Hepatocyte (in vitro differentiated cells): ENCODE results near the gene PDK1. TPM values are rescaled to one million over a fixed set of nuclear protein-coding genes. Genes with fewer than 3 reads are reported as not detected.
A peak's percentile ranks its signal among the peaks of the same experiment; 100 is the strongest.

ENCODE experiments used
- DNase-seq: peaks from one replicate; pipeline ENCODE4 v3.0.0-alpha.2; 2016; ENCODE audit warnings: low spot score
- H2AFZ ChIP-seq: fragments of 200-600 bp; sonication (generic); 2 replicates; pipeline ENCODE4 v1.6.0; 2016; ENCODE audit warnings: antibody characterized with exemption, mild to moderate bottlenecking
- H3K27ac ChIP-seq: fragments of 200-600 bp; sonication (generic); 2 replicates; pipeline ENCODE4 v1.5.1; 2016; ENCODE audit warnings: mild to moderate bottlenecking
- H3K27me3 ChIP-seq: fragments of 200-600 bp; sonication (generic); 2 replicates; pipeline ENCODE4 v1.6.1; 2016
- H3K36me3 ChIP-seq: fragments of 200-600 bp; sonication (generic); replicated peaks from 2 replicates; pipeline ENCODE4 v1.5.1; 2016; ENCODE audit warnings: low read depth; ENCODE audit not compliant: insufficient read depth
- H3K4me1 ChIP-seq: fragments of 200-600 bp; sonication (generic); 2 replicates; pipeline ENCODE4 v1.5.1; 2016; ENCODE audit warnings: mild to moderate bottlenecking, moderate library complexity; ENCODE audit not compliant: insufficient read depth
- H3K4me2 ChIP-seq: fragments of 200-600 bp; sonication (generic); 2 replicates; pipeline ENCODE4 v1.6.0; 2016
- H3K4me3 ChIP-seq: fragments of 200-600 bp; sonication (generic); 2 replicates; pipeline ENCODE4 v1.5.1; 2016; ENCODE audit warnings: mild to moderate bottlenecking
- H3K79me2 ChIP-seq: fragments of 200-600 bp; sonication (generic); 2 replicates; pipeline ENCODE4 v1.6.0; 2017; ENCODE audit warnings: mild to moderate bottlenecking
- H3K9me2 ChIP-seq: fragments of 200-600 bp; sonication (generic); replicated peaks from 2 replicates; pipeline ENCODE4 v1.6.0; 2017; ENCODE audit warnings: mild to moderate bottlenecking; ENCODE audit not compliant: insufficient read depth
- H3K9me3 ChIP-seq: fragments of 200-600 bp; sonication (generic); 2 replicates; pipeline ENCODE4 v1.5.1; 2016; ENCODE audit warnings: low read depth, mild to moderate bottlenecking
- H4K20me1 ChIP-seq: fragments of 200-600 bp; sonication (generic); 2 replicates; pipeline ENCODE4 v1.6.0; 2016; ENCODE audit warnings: mild to moderate bottlenecking; ENCODE audit not compliant: insufficient read depth, poor library complexity, severe bottlenecking
- CTCF ChIP-seq: fragments of 200-600 bp; sonication (generic); IDR thresholded peaks from 2 replicates; pipeline ENCODE4 v1.5.1; 2016; ENCODE audit warnings: antibody characterized with exemption, mild to moderate bottlenecking; ENCODE audit not compliant: poor library complexity
- EZH2 ChIP-seq: fragments of 200-600 bp; sonication (generic); IDR thresholded peaks from 2 replicates; pipeline ENCODE4 v1.6.1; 2016; ENCODE audit warnings: antibody characterized with exemption, mild to moderate bottlenecking, borderline replicate concordance
- EZH2phosphoT487 ChIP-seq: fragments of 200-600 bp; sonication (generic); IDR thresholded peaks from one replicate; pipeline ENCODE4 v1.6.1; 2018; ENCODE audit warnings: antibody characterized with exemption, mild to moderate bottlenecking, low read depth, moderate library complexity; ENCODE audit not compliant: unreplicated experiment, severe bottlenecking
- WGBS: methylation state at CpG from one replicate; pipeline ENCODE4 v1.1.6; 2016; ENCODE audit warnings: low lambda C conversion rate; ENCODE audit errors: missing lambda C conversion rate; 5-methylcytosine and 5-hydroxymethylcytosine counted together
- polyA plus RNA-seq: library from polyadenylated mRNA; unstranded; fragments of >200 nt; fragmentation: Nextera tagmentation; extraction: Ambion mirVana; gene quantifications from 2 replicates; pipeline ENCODE4 v1.2.1, GENCODE V29; 2016
- small RNA-seq: library from RNA; depleted of rRNA; stranded (forward); fragments of <200 nt; gene quantifications from one replicate; pipeline ENCODE3, GENCODE V24; 2014
- total RNA-seq: library from RNA; depleted of rRNA; stranded (reverse); fragments of >200 nt; gene quantifications from 2 replicates; pipeline ENCODE4 v1.2.3, GENCODE V29; 2014

Gene PDK1
- total and polyA plus RNA-seq, 2 experiments from 2014 or later: 8.0 to 13.1 TPM

- H3K4me2 ChIP-seq: no peak overlapping the region
- 80% methylated on average over 1 of the region's 1 CpG for WGBS
These were observed 91.5 kb downstream of the PDK1 start for GRCh38 chr2:172647439-172647838.

GRCh38 chr2:172655091-172655837, 99.4 kb downstream of the PDK1 start:
- Histone ChIP-seq H2AFZ (no peak overlapping the region), H3K4me3 (no peak overlapping the region), H3K9me3 (no peaks in the 10 kb centered on the region), H4K20me1 (no peaks in the 10 kb centered on the region), H3K27ac (peak overlapping the region; percentile 27), H3K4me2 (no peak overlapping the region), H3K4me1 (no peaks in the 10 kb centered on the region), H3K36me3 (no peaks in the 10 kb centered on the region), H3K79me2 (no peaks in the 10 kb centered on the region), H3K27me3 (no peaks in the 10 kb centered on the region), H3K9me2 (no peaks in the 10 kb centered on the region)
- no peak for TF ChIP-seq EZH2
- no peak for DNase-seq
- WGBS: 68% methylated on average over 8 of the region's 8 CpGs

More at GRCh38 chr2:172647439-172647838, 91.5 kb downstream of the PDK1 start:
- no peaks in the 10 kb centered on the region for H3K9me2 ChIP-seq
- TF ChIP-seq EZH2 (no peak), CTCF (no peak), EZH2phosphoT487 (no peak)
- H3K27ac ChIP-seq: no peak overlapping the region
- H3K4me3 ChIP-seq: no peak overlapping the region
- H3K4me1 ChIP-seq: peaks cover 18% of the 10 kb centered on the region
- no peaks in the 10 kb centered on the region for H3K36me3 ChIP-seq
- DNase-seq: no peak
- H3K9me3 ChIP-seq: no peaks in the 10 kb centered on the region
- no peaks in the 10 kb centered on the region for H3K27me3 ChIP-seq
- no peak overlapping the region for H2AFZ ChIP-seq
- no peaks in the 10 kb centered on the region for H4K20me1 ChIP-seq
- H3K79me2 ChIP-seq: no peaks in the 10 kb centered on the region

- Histone ChIP-seq H3K27ac (peak overlapping the region; percentile 27), H3K9me3 (no peaks in the 10 kb centered on the region), H4K20me1 (no peaks in the 10 kb centered on the region), H3K27me3 (no peaks in the 10 kb centered on the region), H3K4me2 (no peak overlapping the region), H3K79me2 (no peaks in the 10 kb centered on the region), H3K4me1 (no peaks in the 10 kb centered on the region), H3K36me3 (no peaks in the 10 kb centered on the region), H3K9me2 (no peaks in the 10 kb centered on the region), H2AFZ (no peak overlapping the region), H3K4me3 (no peak overlapping the region)
- 77% methylated on average over 5 of the region's 5 CpGs for WGBS
- no peak for DNase-seq
- TF ChIP-seq EZH2: no peak
- no peak for TF ChIP-seq EZH2phosphoT487
- no peak for TF ChIP-seq CTCF
These were observed 100.1 kb downstream of the PDK1 start for GRCh38 chr2:172655838-172656573.

Small RNA genes lying within 50 kb of the gene (small RNA-seq; reads per million reads assigned to genes)
- not detected for gene RF00019

Other genes starting within 250 kb of the PDK1 start
- gene ITGA6, start 128.5 kb upstream of the PDK1 start, total RNA-seq: 51.4 and 64.8 TPM in 2 replicates
- 16.7 and 19.0 TPM in 2 replicates for gene ITGA6, start 128.5 kb upstream of the PDK1 start, polyA plus RNA-seq
- 1.9 and 2.0 TPM in 2 replicates for gene RAPGEF4, start 179.8 kb downstream of the PDK1 start, total RNA-seq
- gene RAPGEF4, start 179.8 kb downstream of the PDK1 start, polyA plus RNA-seq: 1.00 and 2.0 TPM in 2 replicates